Suprapubic skin (tissue), 4 donors: ENCODE measurements around the gene CERS6.

Source experiments
- POLR2A ChIP-seq, 2 donors: fragments of 450-650 bp; IDR thresholded peaks; one replicate each; pipeline ENCODE4 v1.6.1; 2017; ENCODE audit warnings: antibody characterized with exemption in 2 of 2, mild to moderate bottlenecking in 2 of 2, moderate library complexity in 2 of 2
- POLR2AphosphoS5 ChIP-seq, 3 donors: sonication (generic); formaldehyde crosslinking; IDR thresholded peaks; one replicate each; pipeline ENCODE4 v1.6.1; 2017; ENCODE audit warnings: antibody characterized with exemption in 3 of 3
- TF ChIP-seq, protein P1 (sequence below), 2 donors: fragments of 200-600 bp in 1 of 2; fragments of 450-650 bp in 1 of 2; sonication (generic) in 1 of 2; IDR thresholded peaks; one replicate each; pipeline ENCODE4 v1.5.1; 2016 to 2019; ENCODE audit warnings: antibody characterized with exemption in 2 of 2, mild to moderate bottlenecking in 1 of 2, moderate library complexity in 1 of 2

DNA sequence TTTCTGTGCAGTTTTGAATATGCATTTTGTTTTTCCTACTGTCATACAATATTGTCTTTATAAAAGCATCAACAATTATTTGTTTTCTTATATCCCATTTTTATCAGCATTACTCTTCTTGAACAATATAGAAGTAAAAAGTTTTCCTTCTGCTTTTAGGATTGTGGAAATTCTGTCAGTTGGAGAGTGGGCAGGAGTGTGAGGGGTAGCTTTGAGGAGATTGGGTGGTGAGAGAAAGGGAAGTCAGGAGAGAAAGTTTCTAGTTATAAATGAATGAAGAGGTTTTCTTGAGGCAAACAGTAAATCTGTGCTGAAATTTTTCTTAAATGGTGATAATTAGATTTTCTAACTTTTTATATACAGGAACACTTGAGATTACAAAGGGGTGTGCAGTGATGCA lies 194.7 kb downstream of the CERS6 start:
- TF ChIP-seq, protein P1, sequence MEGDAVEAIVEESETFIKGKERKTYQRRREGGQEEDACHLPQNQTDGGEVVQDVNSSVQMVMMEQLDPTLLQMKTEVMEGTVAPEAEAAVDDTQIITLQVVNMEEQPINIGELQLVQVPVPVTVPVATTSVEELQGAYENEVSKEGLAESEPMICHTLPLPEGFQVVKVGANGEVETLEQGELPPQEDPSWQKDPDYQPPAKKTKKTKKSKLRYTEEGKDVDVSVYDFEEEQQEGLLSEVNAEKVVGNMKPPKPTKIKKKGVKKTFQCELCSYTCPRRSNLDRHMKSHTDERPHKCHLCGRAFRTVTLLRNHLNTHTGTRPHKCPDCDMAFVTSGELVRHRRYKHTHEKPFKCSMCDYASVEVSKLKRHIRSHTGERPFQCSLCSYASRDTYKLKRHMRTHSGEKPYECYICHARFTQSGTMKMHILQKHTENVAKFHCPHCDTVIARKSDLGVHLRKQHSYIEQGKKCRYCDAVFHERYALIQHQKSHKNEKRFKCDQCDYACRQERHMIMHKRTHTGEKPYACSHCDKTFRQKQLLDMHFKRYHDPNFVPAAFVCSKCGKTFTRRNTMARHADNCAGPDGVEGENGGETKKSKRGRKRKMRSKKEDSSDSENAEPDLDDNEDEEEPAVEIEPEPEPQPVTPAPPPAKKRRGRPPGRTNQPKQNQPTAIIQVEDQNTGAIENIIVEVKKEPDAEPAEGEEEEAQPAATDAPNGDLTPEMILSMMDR (IDR thresholded peaks at IDR 0.05) = no peak
- TF ChIP-seq POLR2A (IDR thresholded peaks at IDR 0.05) (no peak), POLR2AphosphoS5 (IDR thresholded peaks at IDR 0.05) (no peak)
